ENCODE results near the gene HRAS. TPM values are rescaled to one million over a fixed set of nuclear protein-coding genes. Genes with fewer than 3 reads are reported as not detected.

Gene HRAS
- total RNA-seq, 4 donors from 2014 or later = 17.1 to 50.0 (median 37.6) TPM

- H3K4me3 ChIP-seq = peak overlapping the region in 3 of 4 donors; percentile 75 to 80 (median 77)
- TF ChIP-seq POLR2A (IDR thresholded peaks at IDR 0.05) = no peak
- TF ChIP-seq CTCF (IDR thresholded peaks at IDR 0.05 in 4 of 5, conservative IDR thresholded peaks at IDR 0.05 in 1 of 5) = no peak
- ATAC-seq = peak; percentile 16 to 34
- no peaks in the 10 kb centered on the region for H3K9me3 ChIP-seq
- peaks cover 21 to 25% (median 25%) of the 10 kb centered on the region in 3 donors for H3K27me3 ChIP-seq
- in situ Hi-C loops (cut with MboI; ENCODE audit: low sequenced_read_pairs in 4 of 4) (no loop called here), intact Hi-C loops (cut with DNase I; ENCODE audit: low total_unique reads) (loop anchor here (2.0 kb wide), 4 partner anchors 16 to 42 kb away; partner anchors contain the start of genes PHRF1 and RNH1)
- H3K4me1 ChIP-seq = peaks cover 18 to 29% of the 10 kb centered on the region in 2 donors
- DNase-seq = no peak
- peaks cover 0 to 21% of the 10 kb centered on the region in 2 donors for H3K36me3 ChIP-seq
- H3K27ac ChIP-seq = peak overlapping the region; percentile 80 to 92 (median 90)
These were observed 212 bp downstream of the HRAS start for GRCh38 chr11:535210-535518.

- Histone ChIP-seq H3K36me3 (peaks cover 0 to 21% of the 10 kb centered on the region in 2 donors), H3K27me3 (peaks cover 15 to 25% (median 20%) of the 10 kb centered on the region in 3 donors), H3K4me3 (peak overlapping the region; percentile 75 to 80 (median 78)), H3K4me1 (peaks cover 18 to 29% of the 10 kb centered on the region in 2 donors), H3K9me3 (no peaks in the 10 kb centered on the region), H3K27ac (peak overlapping the region; percentile 80 to 92 (median 90))
- TF ChIP-seq POLR2A (IDR thresholded peaks at IDR 0.05) = peak; percentile 36 to 52
- no peak for TF ChIP-seq CTCF (IDR thresholded peaks at IDR 0.05 in 4 of 5, conservative IDR thresholded peaks at IDR 0.05 in 1 of 5)
- in situ Hi-C loops (cut with MboI; ENCODE audit: low sequenced_read_pairs in 4 of 4) = no loop called here
- DNase-seq (peak in 1 of 2 donors; percentile 64), ATAC-seq (peak; percentile 24)
- intact Hi-C loops (cut with DNase I; ENCODE audit: low total_unique reads) = loop anchor here (2.0 kb wide), 4 partner anchors 16 to 42 kb away; partner anchors contain the start of genes PHRF1 and RNH1
These were observed 773 bp downstream of the HRAS start for GRCh38 chr11:534396-535209.

GRCh38 chr11:533586-534395 lies 1.6 kb downstream of the HRAS start:
- intact Hi-C loops (cut with DNase I; ENCODE audit: low total_unique reads) = loop anchor here (2.0 kb wide), 4 partner anchors 15 to 43 kb away; partner anchors contain the start of genes PHRF1 and RNH1
- no peak for TF ChIP-seq POLR2A (IDR thresholded peaks at IDR 0.05)
- no peak for TF ChIP-seq CTCF (IDR thresholded peaks at IDR 0.05 in 4 of 5, conservative IDR thresholded peaks at IDR 0.05 in 1 of 5)
- DNase-seq (no peak), ATAC-seq (no peak)
- peak overlapping the region; percentile 80 to 92 (median 90) for H3K27ac ChIP-seq
- in situ Hi-C loops (cut with MboI; ENCODE audit: low sequenced_read_pairs in 4 of 4) = no loop called here
- peak overlapping the region; percentile 75 to 80 (median 78) for H3K4me3 ChIP-seq
- H3K36me3 ChIP-seq = peaks cover 0 to 21% of the 10 kb centered on the region in 2 donors
- peaks cover 15 to 22% (median 17%) of the 10 kb centered on the region in 3 donors for H3K27me3 ChIP-seq
- no peaks in the 10 kb centered on the region for H3K9me3 ChIP-seq
- peaks cover 22 to 35% of the 10 kb centered on the region in 2 donors for H3K4me1 ChIP-seq

DNA sequence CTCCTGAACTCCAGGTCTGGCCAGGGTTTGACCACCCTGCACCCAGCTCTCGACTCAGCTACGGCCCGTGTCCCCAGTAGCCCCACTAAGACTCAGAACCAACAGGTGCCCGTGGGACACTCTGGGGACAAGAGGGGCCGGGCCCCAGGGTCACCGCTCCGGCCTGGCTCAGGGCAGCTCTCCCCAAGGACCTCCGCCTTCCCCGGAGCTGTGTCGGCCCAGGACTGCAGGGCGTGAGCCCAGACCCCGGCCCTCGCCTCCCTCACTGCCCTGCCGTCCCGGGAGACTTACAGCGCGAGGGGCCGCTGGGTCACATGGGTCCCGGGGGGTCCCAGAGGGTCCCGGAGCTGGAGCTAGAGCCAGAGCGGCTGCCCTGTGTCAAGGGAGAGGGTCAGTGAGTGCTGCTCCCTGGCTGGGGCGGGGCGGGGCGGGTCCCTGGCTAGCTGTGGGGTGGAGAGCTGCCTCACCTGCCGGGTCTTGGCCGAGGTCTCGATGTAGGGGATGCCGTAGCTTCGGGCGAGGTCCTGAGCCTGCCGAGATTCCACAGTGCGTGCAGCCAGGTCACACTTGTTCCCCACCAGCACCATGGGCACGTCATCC lies 2.3 kb downstream of the HRAS start:
- TF ChIP-seq CTCF (IDR thresholded peaks at IDR 0.05 in 4 of 5, conservative IDR thresholded peaks at IDR 0.05 in 1 of 5) (no peak), POLR2A (IDR thresholded peaks at IDR 0.05) (no peak)
- no peak for DNase-seq
- in situ Hi-C loops (cut with MboI; ENCODE audit: low sequenced_read_pairs in 4 of 4) (no loop called here), intact Hi-C loops (cut with DNase I; ENCODE audit: low total_unique reads) (no loop called here)
- Histone ChIP-seq H3K27me3 (peaks cover 12 to 17% (median 12%) of the 10 kb centered on the region in 3 donors), H3K4me1 (peaks cover 25 to 40% of the 10 kb centered on the region in 2 donors), H3K27ac (no peak overlapping the region), H3K9me3 (no peaks in the 10 kb centered on the region), H3K36me3 (peaks cover 0 to 21% of the 10 kb centered on the region in 2 donors), H3K4me3 (no peak overlapping the region)
- ATAC-seq = no peak
